ENCODE data around the gene ZNF79.

The ZNF79 gene

DNA sequence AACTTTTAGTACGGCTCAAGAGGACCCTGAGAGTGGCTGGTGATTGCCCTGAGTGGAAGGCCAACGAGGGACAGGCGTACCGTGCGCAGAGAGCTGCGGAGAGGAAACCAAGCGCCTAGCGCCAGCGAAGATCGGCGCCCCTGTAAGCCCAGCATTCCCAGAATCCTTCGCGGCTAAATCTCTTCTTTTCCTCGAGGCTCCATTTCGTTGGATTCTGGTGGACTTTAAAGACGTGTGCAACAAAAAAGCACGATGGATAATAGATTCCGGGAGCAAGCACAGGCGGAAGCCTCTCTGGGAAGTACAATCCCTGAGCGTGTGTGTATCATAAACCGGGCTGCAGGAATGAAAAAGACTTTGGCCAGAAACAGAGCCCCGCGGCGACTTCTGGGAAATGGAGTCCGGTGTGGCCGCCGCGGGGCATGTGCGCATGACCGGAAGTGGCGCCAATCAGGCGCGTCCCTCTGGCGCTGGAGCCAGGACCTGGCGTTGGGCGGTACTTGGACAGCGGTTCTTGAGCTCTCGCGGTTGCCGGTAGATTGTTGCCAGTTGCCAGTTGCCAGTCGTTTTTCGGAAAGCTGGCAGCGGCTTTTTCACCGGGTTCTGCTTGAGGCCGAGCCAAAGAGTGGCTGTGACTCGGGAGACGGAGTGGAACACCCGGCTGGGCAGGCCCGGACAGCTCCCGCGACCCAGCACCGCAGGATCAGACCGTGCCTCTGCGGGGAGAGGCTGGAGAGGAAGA, at the start of gene ZNF79:
ZNF79 (plus strand) TSS at position 449 of the 742 bp plus-strand sequence. CDS start 406 bp downstream, outside the sequence.
- no peaks in the 10 kb centered on the region for H3K27me3 ChIP-seq
- H3K4me1 ChIP-seq: peaks cover 39% of the 10 kb centered on the region
- H3K9ac ChIP-seq: peak within 1 kb of the TSS; percentile 90
- TF ChIP-seq Cebpa-rat (IDR thresholded peaks at IDR 0.05): no peak
- H3K4me3 ChIP-seq: peak within 1 kb of the TSS; percentile 87
- peaks cover 47% of the 10 kb centered on the region for H4K20me1 ChIP-seq
- H3K27ac ChIP-seq: peak within 1 kb of the TSS; percentile 83
- peaks cover 23% of the 10 kb centered on the region for H3K36me3 ChIP-seq
- peak within 1 kb of the TSS; percentile 97 for H3K4me2 ChIP-seq
- H3K9me3 ChIP-seq: no peaks in the 10 kb centered on the region

GRCh38 chr9:127380479-127380878, 43.7 kb upstream of the ZNF79 start:
- Histone ChIP-seq H3K27ac (no peak overlapping the region), H4K20me1 (0 out of 2 replicates have a peak, but pooled peaks cover 7% of the 10 kb centered on the region), H3K27me3 (peaks cover 15% of the 10 kb centered on the region), H3K4me2 (no peak overlapping the region), H3K4me3 (no peak overlapping the region), H3K4me1 (no peaks in the 10 kb centered on the region), H3K9ac (no peak overlapping the region), H3K9me3 (peaks cover 19% of the 10 kb centered on the region), H3K36me3 (no peaks in the 10 kb centered on the region)
- no peak for TF ChIP-seq Cebpa-rat (IDR thresholded peaks at IDR 0.05)

DNA sequence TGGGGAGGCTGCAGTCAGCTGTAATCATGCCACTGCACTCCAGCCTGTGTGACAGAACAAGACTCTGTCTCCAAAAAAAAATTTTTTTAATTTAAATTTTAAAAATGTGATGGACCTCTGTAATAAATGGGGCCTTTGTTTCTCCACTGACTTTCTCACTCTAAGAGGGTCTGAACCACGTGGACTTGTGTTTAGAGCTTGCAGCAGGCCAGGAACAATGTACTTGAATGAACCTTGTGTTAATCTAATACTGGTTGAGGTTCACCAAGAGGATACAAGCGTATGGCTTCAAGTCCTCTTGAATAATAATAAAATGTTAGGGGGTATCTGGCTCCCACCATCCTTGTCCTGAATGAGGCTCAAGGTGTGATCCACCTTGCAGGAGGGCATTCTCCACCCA, 41.6 kb upstream of the ZNF79 start:
- H3K4me3 ChIP-seq: no peak overlapping the region
- TF ChIP-seq Cebpa-rat (IDR thresholded peaks at IDR 0.05): no peak
- no peak overlapping the region for H3K9ac ChIP-seq
- H3K36me3 ChIP-seq: no peaks in the 10 kb centered on the region
- H3K27ac ChIP-seq: no peak overlapping the region
- 0 out of 2 replicates have a peak, but pooled peaks cover 8% of the 10 kb centered on the region for H4K20me1 ChIP-seq
- H3K9me3 ChIP-seq: peaks cover 19% of the 10 kb centered on the region
- H3K4me1 ChIP-seq: peaks cover 15% of the 10 kb centered on the region
- H3K4me2 ChIP-seq: no peak overlapping the region
- peaks cover 29% of the 10 kb centered on the region for H3K27me3 ChIP-seq

GRCh38 chr9:127384016-127384730, 40.0 kb upstream of the ZNF79 start:
- no peak for TF ChIP-seq Cebpa-rat (IDR thresholded peaks at IDR 0.05)
- no peaks in the 10 kb centered on the region for H3K36me3 ChIP-seq
- no peak overlapping the region for H3K4me2 ChIP-seq
- H3K27ac ChIP-seq: no peak overlapping the region
- H3K27me3 ChIP-seq: peaks cover 30% of the 10 kb centered on the region
- H3K9ac ChIP-seq: no peak overlapping the region
- H3K4me3 ChIP-seq: no peak overlapping the region
- peaks cover 22% of the 10 kb centered on the region for H4K20me1 ChIP-seq
- peaks cover 30% of the 10 kb centered on the region for H3K4me1 ChIP-seq
- H3K9me3 ChIP-seq: peaks cover 8% of the 10 kb centered on the region

- H3K9me3 ChIP-seq: 0 out of 2 replicates have a peak, but pooled peaks cover 1% of the 10 kb centered on the region
- no peak overlapping the region for H3K4me3 ChIP-seq
- H3K4me2 ChIP-seq: no peak overlapping the region
- no peak overlapping the region for H3K27ac ChIP-seq
- H3K36me3 ChIP-seq: no peaks in the 10 kb centered on the region
- no peak for TF ChIP-seq Cebpa-rat (IDR thresholded peaks at IDR 0.05)
- peaks cover 38% of the 10 kb centered on the region for H3K4me1 ChIP-seq
- peaks cover 37% of the 10 kb centered on the region for H3K27me3 ChIP-seq
- no peak overlapping the region for H3K9ac ChIP-seq
- peaks cover 29% of the 10 kb centered on the region for H4K20me1 ChIP-seq
Observed at GRCh38 chr9:127384901-127385300, 39.3 kb upstream of the ZNF79 start.

DNA sequence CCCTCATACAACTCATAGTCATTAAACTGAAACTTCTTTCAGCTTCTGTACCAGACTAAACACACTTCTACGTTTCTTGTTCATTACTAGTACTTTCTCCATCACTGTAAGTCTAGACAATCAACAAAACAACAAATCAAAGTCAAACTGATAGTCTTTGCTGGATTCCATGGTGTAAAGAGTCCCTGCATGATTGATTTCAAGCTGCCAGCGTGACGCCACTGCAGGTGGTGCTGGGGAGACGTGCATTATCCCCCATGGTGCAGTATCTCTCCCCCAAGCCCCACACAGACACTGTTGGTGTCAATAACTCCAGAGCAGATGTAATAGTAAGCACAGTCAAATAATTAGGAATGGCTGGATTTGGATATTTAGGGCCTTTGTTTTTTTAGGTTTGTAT, 37.9 kb upstream of the ZNF79 start:
- Histone ChIP-seq H3K36me3 (no peaks in the 10 kb centered on the region), H3K9me3 (no peaks in the 10 kb centered on the region), H3K9ac (no peak overlapping the region), H3K4me3 (no peak overlapping the region), H4K20me1 (peaks cover 37% of the 10 kb centered on the region), H3K4me1 (peaks cover 49% of the 10 kb centered on the region), H3K27me3 (peaks cover 47% of the 10 kb centered on the region), H3K27ac (no peak overlapping the region), H3K4me2 (0 out of 2 replicates have a peak overlapping the region, but pooled peaks have one; percentile 20)
- TF ChIP-seq Cebpa-rat (IDR thresholded peaks at IDR 0.05): no peak

GRCh38 chr9:127386981-127387380, 37.2 kb upstream of the ZNF79 start:
- Histone ChIP-seq H3K4me3 (no peak overlapping the region), H3K27me3 (peaks cover 48% of the 10 kb centered on the region), H3K27ac (no peak overlapping the region), H3K4me2 (peak overlapping the region; percentile 77), H3K4me1 (peaks cover 49% of the 10 kb centered on the region), H3K9ac (no peak overlapping the region), H4K20me1 (peaks cover 38% of the 10 kb centered on the region), H3K36me3 (no peaks in the 10 kb centered on the region), H3K9me3 (no peaks in the 10 kb centered on the region)
- no peak for TF ChIP-seq Cebpa-rat (IDR thresholded peaks at IDR 0.05)

- H3K27ac ChIP-seq: no peak overlapping the region
- H3K4me1 ChIP-seq: peaks cover 49% of the 10 kb centered on the region
- H3K36me3 ChIP-seq: no peaks in the 10 kb centered on the region
- H3K4me3 ChIP-seq: no peak overlapping the region
- H3K27me3 ChIP-seq: peaks cover 60% of the 10 kb centered on the region
- peak; percentile 51 for TF ChIP-seq Cebpa-rat (IDR thresholded peaks at IDR 0.05)
- H4K20me1 ChIP-seq: peaks cover 46% of the 10 kb centered on the region
- no peak overlapping the region for H3K9ac ChIP-seq
- peak overlapping the region; percentile 77 for H3K4me2 ChIP-seq
- no peaks in the 10 kb centered on the region for H3K9me3 ChIP-seq
Observed at GRCh38 chr9:127388037-127388855, 35.9 kb upstream of the ZNF79 start.

- no peaks in the 10 kb centered on the region for H3K9me3 ChIP-seq
- H3K4me3 ChIP-seq: no peak overlapping the region
- peaks cover 46% of the 10 kb centered on the region for H4K20me1 ChIP-seq
- H3K27ac ChIP-seq: no peak overlapping the region
- no peaks in the 10 kb centered on the region for H3K36me3 ChIP-seq
- peak overlapping the region; percentile 77 for H3K4me2 ChIP-seq
- no peak overlapping the region for H3K9ac ChIP-seq
- peaks cover 49% of the 10 kb centered on the region for H3K4me1 ChIP-seq
- TF ChIP-seq Cebpa-rat (IDR thresholded peaks at IDR 0.05): no peak
- peaks cover 60% of the 10 kb centered on the region for H3K27me3 ChIP-seq
Observed at GRCh38 chr9:127388856-127389238, 35.3 kb upstream of the ZNF79 start.
